Karpas-422 (cell line): ENCODE data around the gene UGCG. TPM values are rescaled to one million over a fixed set of nuclear protein-coding genes. Genes with fewer than 3 reads are reported as not detected.
"Not testable (repeated sequence)": the region's sequence is repeated elsewhere in the genome, so short reads cannot be mapped to it uniquely, and the experiment has no call there.

Experiments
- DNase-seq: peaks from one replicate; pipeline ENCODE4 v3.0.0-alpha.2; 2015
- H2AFZ ChIP-seq: fragments of 200-600 bp; sonication (generic); 2 replicates; pipeline ENCODE4 v1.6.1; 2014; ENCODE audit warnings: antibody characterized with exemption, low read length, mixed read lengths
- H3K27ac ChIP-seq: fragments of 200-600 bp; sonication (generic); 2 replicates; pipeline ENCODE4 v1.5.1; 2014; ENCODE audit warnings: mild to moderate bottlenecking, low read length, moderate library complexity
- H3K27me3 ChIP-seq: fragments of 200-600 bp; sonication (generic); 2 replicates; pipeline ENCODE4 v1.6.1; 2014; ENCODE audit warnings: low read length, mixed read lengths
- H3K36me3 ChIP-seq: fragments of 200-600 bp; sonication (generic); 2 replicates; pipeline ENCODE4 v1.6.1; 2014; ENCODE audit warnings: low read length, mixed read lengths; ENCODE audit not compliant: insufficient read depth
- H3K4me1 ChIP-seq: fragments of 200-600 bp; sonication (generic); 2 replicates; pipeline ENCODE4 v1.6.1; 2014; ENCODE audit warnings: mild to moderate bottlenecking, low read length, mixed read lengths
- H3K4me2 ChIP-seq: fragments of 200-600 bp; sonication (generic); 2 replicates; pipeline ENCODE4 v1.6.1; 2014; ENCODE audit warnings: low read length, low read depth, mild to moderate bottlenecking; ENCODE audit not compliant: poor library complexity, severe bottlenecking
- H3K4me3 ChIP-seq: fragments of 200-600 bp; sonication (generic); 2 replicates; pipeline ENCODE4 v1.5.1; 2014; ENCODE audit warnings: mild to moderate bottlenecking, antibody characterized with exemption, low read length, mixed read lengths
- H3K79me2 ChIP-seq: fragments of 200-600 bp; sonication (generic); 2 replicates; pipeline ENCODE4 v1.6.1; 2014; ENCODE audit warnings: mild to moderate bottlenecking, low read length, mixed read lengths
- H3K9ac ChIP-seq: fragments of 200-600 bp; sonication (generic); 2 replicates; pipeline ENCODE4 v1.6.0; 2014; ENCODE audit warnings: low read length
- H3K9me2 ChIP-seq: fragments of 200-600 bp; sonication (generic), shearing (Covaris generic); replicated peaks from 2 replicates; pipeline ENCODE4 v1.6.0; 2014; ENCODE audit warnings: mild to moderate bottlenecking, low read length, moderate library complexity; ENCODE audit not compliant: insufficient read depth
- H3K9me3 ChIP-seq: fragments of 300-700, 200-600 bp; sonication (generic); 2 replicates; pipeline ENCODE4 v1.6.1; 2014; ENCODE audit warnings: low read length, mixed read lengths
- H4K20me1 ChIP-seq: fragments of 200-600 bp; sonication (generic); 2 replicates; pipeline ENCODE4 v1.6.1; 2014; ENCODE audit warnings: mild to moderate bottlenecking, antibody characterized with exemption, low read length, low read depth; ENCODE audit not compliant: insufficient read depth
- total RNA-seq: library from RNA; depleted of rRNA; stranded (reverse); fragments of >200 nt; shearing (Covaris generic); gene quantifications from 2 replicates; pipeline ENCODE4 v1.2.3, GENCODE V29; 2014; ENCODE audit warnings: low replicate concordance

Gene UGCG
- total RNA-seq, 1 experiment from 2014 or later: 24.2 TPM

- not testable (repeated sequence) for DNase-seq, H2AFZ ChIP-seq, H3K4me1 ChIP-seq, H3K9me3 ChIP-seq, H3K79me2 ChIP-seq, H4K20me1 ChIP-seq, H3K4me2 ChIP-seq, H3K9ac ChIP-seq, H3K9me2 ChIP-seq, H3K4me3 ChIP-seq, H3K27me3 ChIP-seq, H3K36me3 ChIP-seq, H3K27ac ChIP-seq
These were observed 20.9 kb upstream of the UGCG start for GRCh38 chr9:111875691-111876090.

DNA sequence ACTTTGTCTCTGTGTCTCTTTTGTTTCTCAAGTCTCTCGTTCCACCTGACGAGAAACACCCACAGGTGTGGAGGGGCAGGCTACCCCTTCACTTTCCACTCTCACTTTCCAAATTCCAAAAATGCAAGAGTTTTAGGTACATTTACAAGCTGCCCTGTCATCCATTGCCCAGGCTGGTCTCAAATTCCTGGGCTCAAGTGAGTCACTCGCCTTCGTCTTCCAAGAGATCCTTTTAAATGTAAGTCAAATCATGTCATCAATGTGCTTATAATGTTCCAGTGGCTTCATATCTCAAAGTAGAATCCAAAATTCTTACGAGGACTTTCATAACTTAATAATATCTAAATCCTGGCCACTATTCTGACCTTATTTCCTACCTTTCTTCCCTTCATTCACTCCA lies 20.4 kb upstream of the UGCG start:
- Histone ChIP-seq H3K79me2 (no peaks in the 10 kb centered on the region), H3K4me1 (no peaks in the 10 kb centered on the region), H3K4me3 (no peak overlapping the region), H3K9ac (no peak overlapping the region), H3K27ac (no peak overlapping the region), H3K9me3 (no peaks in the 10 kb centered on the region), H3K27me3 (0 out of 2 replicates have a peak, but pooled peaks cover 3% of the 10 kb centered on the region), H3K4me2 (no peak overlapping the region), H3K36me3 (no peaks in the 10 kb centered on the region), H4K20me1 (no peaks in the 10 kb centered on the region), H2AFZ (no peak overlapping the region), H3K9me2 (no peaks in the 10 kb centered on the region)
- DNase-seq: no peak

GRCh38 chr9:111877420-111877819 lies 19.2 kb upstream of the UGCG start:
- H3K79me2 ChIP-seq: no peaks in the 10 kb centered on the region
- no peaks in the 10 kb centered on the region for H3K9me2 ChIP-seq
- no peak for DNase-seq
- H3K4me1 ChIP-seq: no peaks in the 10 kb centered on the region
- no peaks in the 10 kb centered on the region for H3K36me3 ChIP-seq
- 0 out of 2 replicates have a peak, but pooled peaks cover 3% of the 10 kb centered on the region for H3K27me3 ChIP-seq
- H3K9ac ChIP-seq: no peak overlapping the region
- H3K9me3 ChIP-seq: no peaks in the 10 kb centered on the region
- H2AFZ ChIP-seq: no peak overlapping the region
- no peak overlapping the region for H3K27ac ChIP-seq
- H3K4me2 ChIP-seq: no peak overlapping the region
- no peaks in the 10 kb centered on the region for H4K20me1 ChIP-seq
- H3K4me3 ChIP-seq: no peak overlapping the region

DNA sequence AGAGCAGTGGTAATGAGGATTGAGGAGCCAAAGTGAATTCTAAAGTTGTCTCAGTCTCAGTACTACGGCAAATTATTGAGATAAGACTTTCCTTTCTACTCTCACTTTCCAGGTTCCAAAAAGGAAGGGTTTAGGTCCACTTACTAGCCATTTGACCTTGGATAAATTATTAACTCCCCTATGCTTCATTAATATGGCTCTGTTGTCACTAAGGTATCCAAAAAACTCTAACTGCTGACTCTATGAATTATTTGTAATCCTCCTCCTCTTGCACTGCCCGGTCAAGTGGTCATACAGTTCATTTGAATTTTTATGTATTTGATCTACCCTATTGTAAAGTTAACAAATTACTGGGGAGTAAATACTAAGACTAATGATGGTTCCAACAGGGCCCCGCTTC lies 17.7 kb upstream of the UGCG start:
- no peaks in the 10 kb centered on the region for H3K9me2 ChIP-seq
- no peak overlapping the region for H3K4me2 ChIP-seq
- no peak overlapping the region for H3K9ac ChIP-seq
- no peak overlapping the region for H2AFZ ChIP-seq
- no peak overlapping the region for H3K4me3 ChIP-seq
- 0 out of 2 replicates have a peak, but pooled peaks cover 3% of the 10 kb centered on the region for H3K27me3 ChIP-seq
- H3K4me1 ChIP-seq: no peaks in the 10 kb centered on the region
- no peak overlapping the region for H3K27ac ChIP-seq
- no peak for DNase-seq
- no peaks in the 10 kb centered on the region for H3K36me3 ChIP-seq
- no peaks in the 10 kb centered on the region for H4K20me1 ChIP-seq
- no peaks in the 10 kb centered on the region for H3K79me2 ChIP-seq
- no peaks in the 10 kb centered on the region for H3K9me3 ChIP-seq

DNA sequence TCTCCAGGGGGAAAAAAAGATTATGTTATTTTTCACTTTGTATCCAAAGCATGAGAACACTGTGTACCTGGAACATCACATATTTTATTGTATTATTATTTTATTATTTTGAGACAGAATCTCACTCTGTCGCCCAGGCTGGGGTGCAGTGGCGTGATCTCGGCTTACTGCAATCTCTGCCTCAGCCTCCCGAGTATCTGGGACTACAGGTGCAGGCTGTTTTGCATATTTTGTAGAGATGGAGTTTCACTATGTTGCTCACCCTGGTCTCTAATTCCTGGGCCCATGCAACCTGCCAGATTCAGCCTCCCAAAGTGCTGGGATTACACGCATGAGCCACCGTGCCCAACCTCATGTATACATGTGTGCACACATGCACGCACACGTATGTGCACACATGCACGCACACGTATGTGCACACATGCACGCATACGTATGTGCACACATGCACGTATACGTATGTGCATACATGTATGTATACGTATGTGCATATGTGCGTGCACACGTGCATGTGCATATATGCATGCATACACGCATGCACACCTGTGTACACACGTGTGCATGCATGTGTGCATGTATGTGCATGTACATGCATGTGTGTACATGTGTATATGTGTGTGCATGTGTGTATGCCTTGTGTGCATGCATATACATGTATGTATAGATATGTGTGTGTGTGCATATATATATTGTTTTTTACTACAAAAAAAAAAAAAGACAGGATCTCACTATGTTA lies 9.5 kb upstream of the UGCG start:
- Histone ChIP-seq H3K27ac (no peak overlapping the region), H3K79me2 (no peaks in the 10 kb centered on the region), H3K27me3 (no peaks in the 10 kb centered on the region), H3K9ac (no peak overlapping the region), H2AFZ (no peak overlapping the region), H3K4me3 (no peak overlapping the region), H3K4me2 (no peak overlapping the region), H3K4me1 (no peaks in the 10 kb centered on the region), H4K20me1 (no peaks in the 10 kb centered on the region), H3K9me2 (no peaks in the 10 kb centered on the region), H3K9me3 (no peaks in the 10 kb centered on the region), H3K36me3 (no peaks in the 10 kb centered on the region)
- no peak for DNase-seq

GRCh38 chr9:111890334-111890733 lies 6.3 kb upstream of the UGCG start:
- DNase-seq: no peak
- H4K20me1 ChIP-seq: no peaks in the 10 kb centered on the region
- no peak overlapping the region for H3K4me2 ChIP-seq
- no peak overlapping the region for H3K4me3 ChIP-seq
- no peaks in the 10 kb centered on the region for H3K9me2 ChIP-seq
- no peak overlapping the region for H3K27ac ChIP-seq
- no peaks in the 10 kb centered on the region for H3K4me1 ChIP-seq
- no peaks in the 10 kb centered on the region for H3K27me3 ChIP-seq
- no peak overlapping the region for H2AFZ ChIP-seq
- no peaks in the 10 kb centered on the region for H3K36me3 ChIP-seq
- H3K79me2 ChIP-seq: no peaks in the 10 kb centered on the region
- H3K9ac ChIP-seq: no peak overlapping the region
- H3K9me3 ChIP-seq: no peaks in the 10 kb centered on the region

DNA sequence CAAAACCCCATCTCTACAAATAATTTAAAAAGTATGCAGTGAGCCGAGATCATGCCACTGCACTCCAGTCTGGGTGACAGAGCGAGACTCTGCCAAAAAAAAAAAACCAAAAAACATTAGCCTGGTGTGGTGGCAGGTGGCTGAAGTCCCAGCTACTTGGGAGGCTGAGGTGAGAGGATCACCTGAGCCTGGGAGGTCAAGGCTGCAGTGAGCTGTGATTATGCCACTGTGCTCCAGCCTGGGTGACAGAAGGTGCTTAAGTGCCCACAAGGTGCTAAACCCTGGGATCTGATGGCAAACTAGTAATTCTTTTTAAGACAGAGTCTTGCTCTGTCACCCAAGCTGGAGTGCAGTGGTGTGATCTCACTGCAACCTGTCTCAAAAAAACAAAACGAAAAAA lies 5.7 kb upstream of the UGCG start:
- H3K27me3 ChIP-seq, H3K27ac ChIP-seq, H3K4me1 ChIP-seq, H3K9me2 ChIP-seq, DNase-seq, H3K79me2 ChIP-seq, H3K36me3 ChIP-seq, H3K4me2 ChIP-seq, H4K20me1 ChIP-seq, H3K4me3 ChIP-seq, H2AFZ ChIP-seq, H3K9ac ChIP-seq, H3K9me3 ChIP-seq: not testable (repeated sequence)

GRCh38 chr9:111891910-111892499 lies 4.6 kb upstream of the UGCG start:
- Histone ChIP-seq H3K36me3 (no peaks in the 10 kb centered on the region), H3K27me3 (no peaks in the 10 kb centered on the region), H3K4me2 (no peak overlapping the region), H3K9ac (no peak overlapping the region), H4K20me1 (no peaks in the 10 kb centered on the region), H3K79me2 (no peaks in the 10 kb centered on the region), H3K4me1 (peaks cover 7% of the 10 kb centered on the region; the same call in 1 of the 2 replicates), H3K4me3 (no peak overlapping the region), H2AFZ (no peak overlapping the region), H3K27ac (no peak overlapping the region), H3K9me2 (no peaks in the 10 kb centered on the region), H3K9me3 (no peaks in the 10 kb centered on the region)
- DNase-seq: no peak
